Cardiac muscle cell (in vitro differentiated cells and primary cell): ENCODE measurements around the gene DNAJC3. TPM values are rescaled to one million over a fixed set of nuclear protein-coding genes. Genes with fewer than 3 reads are reported as not detected.

Source experiments
- DNase-seq, 2 donors: peaks; one replicate each; pipeline versions ENCODE4 v3.0.0 to v3.0.0-alpha.2; 2010 to 2017; ENCODE audit warnings: low read depth in 1 of 2, low spot score in 1 of 2
- H3K27ac ChIP-seq: fragments of 200-600 bp; sonication (generic); 2 replicates; pipeline ENCODE4 v1.5.1; 2016
- H3K27me3 ChIP-seq: fragments of 200-600 bp; sonication (generic); 2 replicates; pipeline ENCODE4 v1.6.0; 2016; ENCODE audit warnings: control low read depth
- H3K36me3 ChIP-seq: fragments of 200-600 bp; sonication (generic); 2 replicates; pipeline ENCODE4 v1.5.1; 2016; ENCODE audit warnings: control low read depth
- H3K4me1 ChIP-seq: fragments of 200-600 bp; sonication (generic); 2 replicates; pipeline ENCODE4 v1.8.1; 2017; ENCODE audit warnings: low read depth, mild to moderate bottlenecking, mixed run types
- H3K4me3 ChIP-seq: fragments of 200-600 bp; sonication (generic); 2 replicates; pipeline ENCODE4 v1.5.1; 2016; ENCODE audit warnings: mild to moderate bottlenecking
- H3K9me3 ChIP-seq: fragments of 200-600 bp; sonication (generic); 2 replicates; pipeline ENCODE4 v1.5.1; 2017; ENCODE audit warnings: low read depth, mild to moderate bottlenecking, control low read depth
- CTCF ChIP-seq: IDR thresholded peaks from 2 replicates; pipeline ENCODE4 v1.5.1; 2012; ENCODE audit warnings: low read depth, mild to moderate bottlenecking, low read length
- polyA plus RNA-seq: library from polyadenylated mRNA; unstranded; fragments of >200 nt; fragmentation: Nextera tagmentation; extraction: Ambion mirVana; gene quantifications from 2 replicates; pipeline ENCODE4 v1.2.1, GENCODE V29; 2016
- total RNA-seq: library from RNA; depleted of rRNA; stranded (reverse); fragments of >200 nt; gene quantifications from 2 replicates; pipeline ENCODE4 v1.2.3, GENCODE V29; 2016

DNAJC3 gene
- total and polyA plus RNA-seq, 2 experiments from 2014 or later, result 13.6 to 15.3 TPM

DNA sequence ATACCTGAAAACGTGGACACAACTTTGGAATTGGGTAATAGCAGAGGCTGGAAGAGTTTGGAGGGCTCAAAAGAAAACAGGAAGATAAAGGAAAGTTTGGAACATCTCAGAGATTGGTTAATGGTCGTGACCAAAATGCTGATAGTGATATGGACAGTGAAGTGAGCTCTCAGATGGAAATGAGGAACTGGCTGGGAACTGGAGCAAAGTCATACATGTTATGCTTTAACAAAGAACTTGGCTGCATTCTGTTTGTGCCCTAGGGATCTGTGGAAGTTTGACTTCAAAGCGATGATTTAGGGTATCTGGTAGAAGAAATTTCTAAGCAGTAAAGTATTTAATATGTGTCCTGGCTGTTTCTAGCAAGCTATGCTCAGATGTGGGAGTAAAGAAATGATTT is 136.2 kb downstream of the DNAJC3 start:
- H3K36me3 ChIP-seq, result peaks cover 4% of the 10 kb centered on the region
- H3K27ac ChIP-seq, result no peak overlapping the region
- no peak for TF ChIP-seq CTCF
- H3K27me3 ChIP-seq, result no peaks in the 10 kb centered on the region
- no peaks in the 10 kb centered on the region for H3K4me1 ChIP-seq
- no peak for DNase-seq
- no peak overlapping the region for H3K4me3 ChIP-seq
- no peaks in the 10 kb centered on the region for H3K9me3 ChIP-seq

GRCh38 chr13:95814495-95814894 is 137.6 kb downstream of the DNAJC3 start:
- TF ChIP-seq CTCF, result no peak
- Histone ChIP-seq H3K27ac (no peak overlapping the region), H3K36me3 (peaks cover 4% of the 10 kb centered on the region), H3K9me3 (no peaks in the 10 kb centered on the region), H3K27me3 (no peaks in the 10 kb centered on the region), H3K4me3 (no peak overlapping the region), H3K4me1 (no peaks in the 10 kb centered on the region)
- DNase-seq, result no peak

- DNase-seq, result no peak
- H3K36me3 ChIP-seq, result peaks cover 4% of the 10 kb centered on the region
- no peak overlapping the region for H3K4me3 ChIP-seq
- no peaks in the 10 kb centered on the region for H3K9me3 ChIP-seq
- H3K27ac ChIP-seq, result no peak overlapping the region
- TF ChIP-seq CTCF, result no peak
- H3K4me1 ChIP-seq, result no peaks in the 10 kb centered on the region
- H3K27me3 ChIP-seq, result no peaks in the 10 kb centered on the region
These were observed 145.4 kb downstream of the DNAJC3 start for GRCh38 chr13:95822303-95822702.

DNA sequence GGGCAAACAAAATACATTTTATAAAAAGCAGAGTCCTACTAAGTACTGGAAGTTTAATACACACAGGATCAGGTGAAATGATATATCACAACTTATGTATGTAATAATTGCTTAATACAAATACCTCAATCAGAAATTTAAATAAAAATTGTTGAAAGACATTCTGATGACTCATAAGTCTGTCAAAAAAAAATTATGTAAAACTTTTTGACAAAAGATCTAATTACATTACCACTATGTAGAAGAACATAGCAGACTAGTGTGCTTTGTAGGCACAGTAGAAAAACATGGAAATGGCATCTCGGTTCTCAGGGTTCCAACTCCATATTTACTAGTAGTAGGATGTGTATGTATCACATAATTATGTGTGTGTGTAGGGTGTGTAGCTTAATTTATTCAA is 156.2 kb downstream of the DNAJC3 start:
- H3K27ac ChIP-seq, result no peak overlapping the region
- H3K36me3 ChIP-seq, result no peaks in the 10 kb centered on the region
- H3K4me1 ChIP-seq, result no peaks in the 10 kb centered on the region
- no peak overlapping the region for H3K4me3 ChIP-seq
- no peaks in the 10 kb centered on the region for H3K27me3 ChIP-seq
- no peaks in the 10 kb centered on the region for H3K9me3 ChIP-seq
- no peak for TF ChIP-seq CTCF
- no peak for DNase-seq

DNA sequence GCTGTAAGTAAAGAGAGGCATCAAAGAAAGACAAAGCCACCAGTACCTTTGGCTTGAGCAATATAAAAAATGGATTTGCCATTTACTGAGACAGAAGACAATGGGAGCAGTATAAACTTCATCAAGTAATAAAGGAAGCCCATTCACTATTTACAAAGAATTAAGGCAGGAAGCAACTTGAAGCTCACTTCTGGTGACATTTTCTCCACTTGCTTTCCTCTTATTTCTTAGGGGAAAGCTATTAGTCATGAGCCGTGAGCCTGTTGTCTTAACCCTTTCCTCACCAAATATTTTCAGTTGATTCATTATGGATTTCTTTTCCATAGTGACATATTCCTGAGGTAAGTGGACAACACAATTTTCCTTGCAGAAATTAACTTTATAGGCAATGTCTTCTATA is 156.8 kb downstream of the DNAJC3 start:
- no peak overlapping the region for H3K4me3 ChIP-seq
- no peaks in the 10 kb centered on the region for H3K27me3 ChIP-seq
- no peak for TF ChIP-seq CTCF
- H3K27ac ChIP-seq, result no peak overlapping the region
- peak in 1 of 2 donors; percentile 43 for DNase-seq
- H3K9me3 ChIP-seq, result no peaks in the 10 kb centered on the region
- no peaks in the 10 kb centered on the region for H3K4me1 ChIP-seq
- no peaks in the 10 kb centered on the region for H3K36me3 ChIP-seq
